Breast epithelium (tissue), 3 donors: Measurements from ENCODE around the gene SPINK5.

Experiments
- CTCF ChIP-seq, 3 donors: fragments of 450-650 bp; IDR thresholded peaks; one replicate each; pipeline ENCODE4 v1.5.1; 2016 to 2017; ENCODE audit warnings: antibody characterized with exemption in 3 of 3, mild to moderate bottlenecking in 3 of 3, moderate library complexity in 3 of 3
- POLR2AphosphoS5 ChIP-seq, 3 donors: sonication (generic); formaldehyde crosslinking; IDR thresholded peaks; one replicate each; pipeline ENCODE4 v1.6.1; 2017; ENCODE audit warnings: antibody characterized with exemption in 3 of 3

GRCh38 chr5:148156609-148157008, 92.8 kb downstream of the SPINK5 start:
- no peak for TF ChIP-seq CTCF (IDR thresholded peaks at IDR 0.05)
- no peak for TF ChIP-seq POLR2AphosphoS5 (IDR thresholded peaks at IDR 0.05)
